Peyer's patch (tissue), 4 donors: ENCODE data around the gene UBASH3B.

Experiments
- POLR2A ChIP-seq, 2 donors: fragments of 450-650 bp; IDR thresholded peaks; one replicate each; pipeline ENCODE4 v1.5.1; 2017; ENCODE audit warnings: antibody characterized with exemption in 2 of 2, mild to moderate bottlenecking in 2 of 2, moderate library complexity in 2 of 2
- TF ChIP-seq, protein P1 (sequence below), 6 experiments: fragments of 450-650 bp in 4 of 6; fragments of 200-600 bp in 2 of 6; sonication (generic) in 1 of 6; IDR thresholded peaks; one replicate each; pipeline ENCODE4 v1.5.1; 2017 to 2019; ENCODE audit warnings: antibody characterized with exemption in 6 of 6, mild to moderate bottlenecking in 3 of 6, moderate library complexity in 1 of 6

DNA sequence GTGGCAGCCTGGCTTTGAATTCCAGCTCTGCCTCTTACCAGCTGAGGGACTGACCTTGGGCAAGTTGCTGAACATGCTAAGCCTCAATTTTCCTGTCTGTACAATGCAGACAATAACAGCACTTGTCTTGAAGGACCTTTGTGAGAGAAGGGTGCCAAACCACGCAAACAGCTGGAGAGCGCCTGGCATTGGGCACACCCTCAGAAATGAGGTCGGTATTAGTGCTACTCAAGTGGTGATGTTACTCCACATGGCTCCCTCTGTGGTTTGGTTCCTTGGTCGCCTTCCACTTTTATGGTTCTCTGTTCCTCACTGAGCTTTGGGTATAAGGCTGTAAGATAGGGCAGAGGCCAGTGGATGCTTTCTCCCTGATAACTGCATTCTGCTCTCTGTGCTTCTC, 8.2 kb downstream of the UBASH3B start:
- TF ChIP-seq, protein P1, sequence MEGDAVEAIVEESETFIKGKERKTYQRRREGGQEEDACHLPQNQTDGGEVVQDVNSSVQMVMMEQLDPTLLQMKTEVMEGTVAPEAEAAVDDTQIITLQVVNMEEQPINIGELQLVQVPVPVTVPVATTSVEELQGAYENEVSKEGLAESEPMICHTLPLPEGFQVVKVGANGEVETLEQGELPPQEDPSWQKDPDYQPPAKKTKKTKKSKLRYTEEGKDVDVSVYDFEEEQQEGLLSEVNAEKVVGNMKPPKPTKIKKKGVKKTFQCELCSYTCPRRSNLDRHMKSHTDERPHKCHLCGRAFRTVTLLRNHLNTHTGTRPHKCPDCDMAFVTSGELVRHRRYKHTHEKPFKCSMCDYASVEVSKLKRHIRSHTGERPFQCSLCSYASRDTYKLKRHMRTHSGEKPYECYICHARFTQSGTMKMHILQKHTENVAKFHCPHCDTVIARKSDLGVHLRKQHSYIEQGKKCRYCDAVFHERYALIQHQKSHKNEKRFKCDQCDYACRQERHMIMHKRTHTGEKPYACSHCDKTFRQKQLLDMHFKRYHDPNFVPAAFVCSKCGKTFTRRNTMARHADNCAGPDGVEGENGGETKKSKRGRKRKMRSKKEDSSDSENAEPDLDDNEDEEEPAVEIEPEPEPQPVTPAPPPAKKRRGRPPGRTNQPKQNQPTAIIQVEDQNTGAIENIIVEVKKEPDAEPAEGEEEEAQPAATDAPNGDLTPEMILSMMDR (IDR thresholded peaks at IDR 0.05): no peak
- TF ChIP-seq POLR2A (IDR thresholded peaks at IDR 0.05): no peak
